Astrocyte of the hippocampus (primary cell): ENCODE measurements around the gene YARS1.
A peak's percentile ranks its signal among the peaks of the same experiment; 100 is the strongest.
"Not testable (repeated sequence)": the region's sequence is repeated elsewhere in the genome, so short reads cannot be mapped to it uniquely, and the experiment has no call there.

ENCODE experiments used
- DNase-seq: peaks from one replicate; pipeline ENCODE4 v3.0.0; 2011; ENCODE audit warnings: low read depth, low spot score

YARS1 gene

GRCh38 chr1:32817815-32818786 lies 943 bp upstream of the YARS1 start:
- peak; percentile 74 for DNase-seq

GRCh38 chr1:32816676-32817158 lies 441 bp downstream of the YARS1 start:
- DNase-seq: peak; percentile 53

- no peak for DNase-seq
Observed at GRCh38 chr1:32813941-32814739, 3.0 kb downstream of the YARS1 start.

DNA sequence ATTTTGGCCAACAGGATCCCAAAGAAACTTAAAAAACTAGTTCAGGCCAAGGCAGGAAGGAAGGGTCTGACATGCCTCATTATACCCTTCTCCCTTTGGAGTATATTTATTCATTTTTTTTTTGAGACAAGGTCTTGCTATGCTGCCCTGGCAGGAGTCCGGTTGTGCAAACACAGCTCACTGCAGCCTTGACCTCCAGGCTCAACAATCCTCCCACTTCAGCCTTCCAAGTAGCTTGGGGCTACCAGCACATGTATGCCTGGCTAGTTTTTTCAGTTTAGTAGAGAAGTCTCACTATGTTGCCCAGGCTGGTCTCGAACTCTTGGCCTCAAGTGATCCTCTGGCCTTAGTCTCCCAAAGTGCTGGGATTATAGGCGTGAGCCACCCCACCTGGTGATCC lies 5.2 kb downstream of the YARS1 start:
- DNase-seq: no peak

DNA sequence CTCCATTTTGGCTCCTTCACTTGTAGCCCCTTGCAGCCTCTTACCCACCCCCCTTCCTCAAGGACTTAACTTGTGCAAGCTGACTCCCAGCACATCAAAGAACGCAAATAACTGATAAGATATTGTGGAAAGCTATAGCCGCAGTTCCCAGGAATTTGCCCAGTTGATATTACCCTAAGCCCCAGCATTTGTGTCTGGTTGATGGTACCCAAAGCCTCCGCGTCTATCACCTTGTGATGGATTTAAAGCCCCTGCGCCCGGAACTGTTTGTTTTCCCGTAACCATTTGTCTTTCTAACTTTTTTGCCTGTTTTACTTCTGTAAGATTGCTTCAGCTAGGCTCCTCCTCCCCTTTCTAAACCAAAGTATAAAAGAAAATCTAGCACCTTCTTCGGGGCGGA lies 5.9 kb downstream of the YARS1 start:
- DNase-seq: no peak

- DNase-seq: no peak
Observed at GRCh38 chr1:32810358-32810757, 6.8 kb downstream of the YARS1 start.

DNA sequence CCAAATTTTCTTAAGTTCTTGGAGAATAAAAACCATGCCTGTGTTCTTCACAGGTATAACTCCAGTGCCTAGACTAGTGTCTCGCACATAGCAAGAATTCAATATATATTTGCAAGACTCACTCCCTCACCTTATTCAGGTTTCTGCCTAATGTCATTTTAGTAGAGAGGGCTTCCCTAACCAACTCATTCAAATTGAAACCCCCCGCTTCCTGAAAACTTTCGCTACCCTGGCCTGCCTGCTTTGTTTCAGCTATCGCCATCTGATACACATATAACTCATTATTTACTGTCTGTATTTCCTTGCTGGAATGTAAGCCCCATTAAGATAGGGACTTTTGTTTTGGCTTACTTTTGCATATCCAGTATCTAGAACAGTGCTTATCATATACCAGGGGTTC lies 8.6 kb downstream of the YARS1 start:
- no peak for DNase-seq

DNA sequence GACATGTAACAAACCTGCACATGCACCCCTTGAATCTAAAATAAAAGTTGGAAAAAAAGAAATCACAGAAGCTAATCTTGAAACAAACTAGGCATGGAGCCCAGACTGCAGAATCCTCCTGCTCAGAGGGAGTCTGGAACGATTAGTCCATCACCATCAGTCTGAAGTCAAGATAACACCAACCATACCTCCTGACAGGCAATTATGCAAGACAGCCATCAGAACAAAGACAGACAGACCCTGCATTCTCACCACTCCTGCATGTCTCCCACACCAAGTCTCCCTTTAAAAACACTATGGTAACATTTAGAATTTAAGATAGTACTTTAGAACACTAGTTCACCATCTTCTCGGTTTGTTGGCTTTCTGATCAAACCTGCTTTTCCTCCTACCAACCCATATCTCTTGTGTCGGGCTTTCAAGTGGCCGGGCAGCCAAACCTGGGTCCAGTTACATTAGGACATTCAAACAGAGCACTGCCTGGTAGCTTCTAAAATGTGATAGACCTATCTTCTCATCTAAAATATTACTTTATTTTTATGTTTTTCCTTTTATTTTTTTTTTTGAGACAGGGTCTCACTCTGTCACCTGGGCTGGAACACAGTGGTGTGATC lies 10.1 kb downstream of the YARS1 start:
- peak; percentile 37 for DNase-seq

GRCh38 chr1:32806290-32806689 lies 10.9 kb downstream of the YARS1 start:
- DNase-seq: no peak

GRCh38 chr1:32804460-32804859 lies 12.7 kb downstream of the YARS1 start:
- DNase-seq: not testable (repeated sequence)

- DNase-seq: peak; percentile 82
Observed at GRCh38 chr1:32801096-32801715, 16.0 kb downstream of the YARS1 start.

GRCh38 chr1:32798679-32799416 lies 18.3 kb downstream of the YARS1 start:
- no peak for DNase-seq

GRCh38 chr1:32798191-32798590 lies 19.0 kb downstream of the YARS1 start:
- peak; percentile 75 for DNase-seq

DNA sequence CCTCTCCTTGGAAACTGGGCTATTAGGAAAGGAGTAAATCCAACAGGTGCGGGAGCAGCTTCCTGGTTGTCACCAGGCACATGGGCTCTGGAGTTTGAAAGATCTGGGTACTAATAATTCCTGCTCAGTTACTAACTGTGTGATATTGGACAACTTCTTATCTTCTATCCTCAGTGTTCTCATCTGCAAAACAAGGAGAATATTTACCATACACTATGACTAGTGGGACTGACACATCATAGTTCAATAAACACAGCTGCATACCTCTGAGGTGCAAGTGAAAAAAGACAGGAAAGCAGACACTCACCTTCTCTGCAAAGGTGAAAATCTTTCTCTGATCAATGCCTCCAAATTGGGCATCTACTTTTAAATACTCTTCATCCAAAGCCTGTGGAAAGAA lies 19.7 kb downstream of the YARS1 start:
- DNase-seq: no peak

GRCh38 chr1:32795763-32796162 lies 21.4 kb downstream of the YARS1 start:
- DNase-seq: peak; percentile 46

GRCh38 chr1:32791881-32792280 lies 25.3 kb downstream of the YARS1 start:
- peak; percentile 31 for DNase-seq

DNA sequence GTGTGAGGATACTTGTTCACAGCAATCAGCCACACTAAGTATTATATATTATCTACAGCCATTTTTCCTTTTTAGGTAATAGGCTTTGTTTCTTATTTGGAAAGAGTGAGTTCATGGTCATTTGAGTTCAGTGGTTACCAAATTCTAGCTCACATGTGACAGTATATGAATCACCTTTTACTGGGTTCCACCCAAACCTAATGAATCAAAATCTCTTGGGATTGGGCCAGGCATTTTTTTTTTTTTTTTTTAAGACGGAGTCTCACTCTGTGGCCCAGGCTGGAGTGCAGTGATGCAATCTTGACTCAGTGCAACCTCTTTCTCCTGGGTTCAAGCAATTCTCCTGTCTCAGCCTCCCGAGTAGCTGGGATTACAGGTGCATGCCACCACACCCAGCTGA lies 27.8 kb downstream of the YARS1 start:
- peak; percentile 72 for DNase-seq

DNA sequence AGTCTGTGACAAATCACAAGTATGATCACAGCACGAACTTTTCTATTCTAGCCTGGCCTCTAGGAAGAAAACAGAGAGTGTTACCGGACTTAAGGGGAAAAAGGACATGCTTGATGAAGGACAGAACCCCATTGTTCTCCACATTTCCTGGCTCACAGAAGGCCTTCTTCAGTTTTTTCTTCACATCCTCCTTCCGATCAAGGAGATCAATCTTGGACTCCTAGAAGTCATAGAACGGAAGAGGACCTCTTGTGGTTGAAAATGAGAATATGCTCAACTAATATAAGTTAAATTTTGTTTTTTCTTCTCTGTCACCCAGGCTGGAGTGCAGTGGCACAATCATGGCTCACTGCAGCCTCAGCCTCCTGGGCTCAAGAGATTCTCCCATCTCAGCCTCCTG lies 30.3 kb downstream of the YARS1 start:
- DNase-seq: peak; percentile 36

GRCh38 chr1:32784817-32785216 lies 32.3 kb downstream of the YARS1 start:
- no peak for DNase-seq

DNA sequence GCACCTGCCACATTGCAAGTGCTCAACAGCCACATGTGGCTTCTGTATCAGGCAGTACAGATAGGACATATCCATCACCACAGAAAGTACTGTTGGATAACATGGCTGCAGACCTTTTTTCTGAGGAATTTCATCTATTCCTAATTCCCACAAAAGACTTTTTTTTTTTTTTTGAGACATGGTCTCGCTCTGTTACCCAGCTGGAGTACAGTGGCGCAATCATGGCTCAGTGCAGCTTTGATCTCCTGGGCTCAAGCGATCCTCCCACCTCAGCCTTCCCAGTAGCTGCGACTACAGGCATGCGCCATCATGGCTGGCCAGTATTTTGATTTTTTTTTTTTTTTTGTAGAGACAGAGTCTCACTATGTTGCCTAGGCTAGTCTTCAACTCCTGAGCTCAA lies 33.3 kb downstream of the YARS1 start:
- DNase-seq: no peak

GRCh38 chr1:32782086-32782485 lies 35.1 kb downstream of the YARS1 start:
- peak; percentile 66 for DNase-seq
